Esophagus muscularis mucosa (tissue), 4 donors: ENCODE measurements around the gene DUSP10. TPM values are rescaled to one million over a fixed set of nuclear protein-coding genes. Genes with fewer than 3 reads are reported as not detected.

Experiments
- DNase-seq: peaks from one replicate; pipeline ENCODE4 v3.0.0-alpha.2; 2017; ENCODE audit errors: extremely low spot score
- H3K27ac ChIP-seq, 4 donors: fragments of 200-600 bp; sonication (generic); replicated peaks in 1 of 4; 1 replicate in 3 of 4; 2 replicates in 1 of 4; pipeline ENCODE4 v1.5.1; 2016 to 2019; ENCODE audit warnings: mild to moderate bottlenecking in 1 of 4
- H3K27me3 ChIP-seq, 4 donors: fragments of 200-600 bp; sonication (generic); one replicate each; pipeline versions ENCODE4 v1.5.1 to v1.6.0; 2016 to 2019
- H3K36me3 ChIP-seq, 4 donors: fragments of 200-600 bp; sonication (generic); one replicate each; pipeline ENCODE4 v1.5.1; 2016 to 2019
- H3K4me1 ChIP-seq, 4 donors: fragments of 200-600 bp; sonication (generic); one replicate each; pipeline ENCODE4 v1.5.1; 2016 to 2019
- H3K4me3 ChIP-seq, 4 donors: fragments of 200-600 bp; sonication (generic); 1 replicate in 2 of 4; 2 replicates in 2 of 4; pipeline ENCODE4 v1.5.1; 2016 to 2019; ENCODE audit warnings: mild to moderate bottlenecking in 4 of 4, moderate library complexity in 1 of 4
- H3K9me3 ChIP-seq, 4 donors: fragments of 200-600 bp; sonication (generic); 1 replicate in 3 of 4; 2 replicates in 1 of 4; pipeline ENCODE4 v1.5.1; 2016 to 2019
- EP300 ChIP-seq: sonication (generic); formaldehyde crosslinking; IDR thresholded peaks from one replicate; pipeline ENCODE4 v1.6.1; 2017; ENCODE audit warnings: antibody characterized with exemption
- POLR2A ChIP-seq: fragments of 450-650 bp; IDR thresholded peaks from one replicate; pipeline ENCODE4 v1.6.1; 2017; ENCODE audit warnings: antibody characterized with exemption, moderate library complexity, mild to moderate bottlenecking, low read depth
- POLR2AphosphoS5 ChIP-seq, 2 donors: sonication (generic); formaldehyde crosslinking; IDR thresholded peaks; one replicate each; pipeline ENCODE4 v1.6.1; 2017; ENCODE audit warnings: antibody characterized with exemption in 2 of 2
- WGBS: methylation state at CpG from one replicate; pipeline ENCODE4 v1.1.5; 2018; 5-methylcytosine and 5-hydroxymethylcytosine counted together
- intact Hi-C: fragments of 100-400 bp; cut with DNase I; formaldehyde crosslinking; loops from one replicate; pipeline ENCODE4 v1.15.1; 2023
- total RNA-seq, 4 donors: library from RNA; depleted of rRNA; stranded (reverse); fragments of >200 nt; gene quantifications; one replicate each; pipeline versions ENCODE4 v1.1.0 to v1.2.1, GENCODE V29; 2016
- TF ChIP-seq, protein P1 (sequence below), 3 experiments: fragments of 200-600 bp in 2 of 3; fragments of 450-650 bp in 1 of 3; sonication (generic) in 2 of 3; IDR thresholded peaks; one replicate each; pipeline ENCODE4 v1.5.1; 2017 to 2019; ENCODE audit warnings: antibody characterized with exemption in 3 of 3, mild to moderate bottlenecking in 2 of 3, moderate library complexity in 1 of 3

The DUSP10 gene
- total RNA-seq, 4 donors from 2014 or later, result 5.5 to 13.1 (median 8.6) TPM

- Histone ChIP-seq H3K4me1 (peaks cover 0 to 8% (median 4%) of the 10 kb centered on the region in 4 donors), H3K9me3 (peaks cover 0 to 6% (median 0%) of the 10 kb centered on the region in 4 donors), H3K27ac (no peak overlapping the region), H3K4me3 (no peak overlapping the region), H3K36me3 (no peaks in the 10 kb centered on the region), H3K27me3 (no peaks in the 10 kb centered on the region)
- intact Hi-C loops, result no loop called here
- no peak for TF ChIP-seq EP300
- no peak for TF ChIP-seq POLR2AphosphoS5 (IDR thresholded peaks at IDR 0.05)
- TF ChIP-seq, protein P1, sequence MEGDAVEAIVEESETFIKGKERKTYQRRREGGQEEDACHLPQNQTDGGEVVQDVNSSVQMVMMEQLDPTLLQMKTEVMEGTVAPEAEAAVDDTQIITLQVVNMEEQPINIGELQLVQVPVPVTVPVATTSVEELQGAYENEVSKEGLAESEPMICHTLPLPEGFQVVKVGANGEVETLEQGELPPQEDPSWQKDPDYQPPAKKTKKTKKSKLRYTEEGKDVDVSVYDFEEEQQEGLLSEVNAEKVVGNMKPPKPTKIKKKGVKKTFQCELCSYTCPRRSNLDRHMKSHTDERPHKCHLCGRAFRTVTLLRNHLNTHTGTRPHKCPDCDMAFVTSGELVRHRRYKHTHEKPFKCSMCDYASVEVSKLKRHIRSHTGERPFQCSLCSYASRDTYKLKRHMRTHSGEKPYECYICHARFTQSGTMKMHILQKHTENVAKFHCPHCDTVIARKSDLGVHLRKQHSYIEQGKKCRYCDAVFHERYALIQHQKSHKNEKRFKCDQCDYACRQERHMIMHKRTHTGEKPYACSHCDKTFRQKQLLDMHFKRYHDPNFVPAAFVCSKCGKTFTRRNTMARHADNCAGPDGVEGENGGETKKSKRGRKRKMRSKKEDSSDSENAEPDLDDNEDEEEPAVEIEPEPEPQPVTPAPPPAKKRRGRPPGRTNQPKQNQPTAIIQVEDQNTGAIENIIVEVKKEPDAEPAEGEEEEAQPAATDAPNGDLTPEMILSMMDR (IDR thresholded peaks at IDR 0.05), result no peak
- TF ChIP-seq POLR2A, result no peak
- DNase-seq, result no peak
- WGBS, result 87% methylated on average over 3 of the region's 3 CpGs
These were observed 52.8 kb downstream of the DUSP10 start for GRCh38 chr1:221689138-221689537.

DNA sequence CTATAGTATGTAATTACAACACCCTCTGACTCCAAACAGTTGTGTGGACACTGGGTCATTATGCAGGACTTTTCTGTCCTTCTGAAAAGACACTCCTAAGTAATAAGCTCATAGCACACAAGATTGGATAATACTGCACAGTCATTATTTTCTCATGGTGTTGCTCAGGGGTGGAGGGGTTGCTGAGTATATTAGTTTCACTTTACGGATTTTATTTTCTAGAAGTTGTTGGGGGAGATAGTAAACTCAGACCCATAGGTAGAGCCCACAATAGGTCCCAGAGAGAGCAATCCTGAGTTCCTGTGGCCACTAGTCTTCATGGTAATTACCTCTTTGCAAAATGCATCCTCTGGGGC, 53.4 kb downstream of the DUSP10 start:
- no peaks in the 10 kb centered on the region for H3K27me3 ChIP-seq
- H3K27ac ChIP-seq, result no peak overlapping the region
- 67% methylated on average over 1 of the region's 1 CpG for WGBS
- peaks cover 0 to 2% (median 0%) of the 10 kb centered on the region in 4 donors for H3K9me3 ChIP-seq
- TF ChIP-seq POLR2AphosphoS5 (IDR thresholded peaks at IDR 0.05) (no peak), POLR2A (no peak), EP300 (no peak)
- TF ChIP-seq, protein P1 (IDR thresholded peaks at IDR 0.05), result no peak
- peaks cover 0 to 8% (median 4%) of the 10 kb centered on the region in 4 donors for H3K4me1 ChIP-seq
- intact Hi-C loops, result no loop called here
- no peaks in the 10 kb centered on the region for H3K36me3 ChIP-seq
- H3K4me3 ChIP-seq, result no peak overlapping the region
- DNase-seq, result no peak

GRCh38 chr1:221687836-221688487, 53.9 kb downstream of the DUSP10 start:
- intact Hi-C loops, result no loop called here
- H3K27me3 ChIP-seq, result no peaks in the 10 kb centered on the region
- H3K9me3 ChIP-seq, result no peaks in the 10 kb centered on the region
- no peaks in the 10 kb centered on the region for H3K36me3 ChIP-seq
- TF ChIP-seq EP300 (no peak), POLR2A (no peak), POLR2AphosphoS5 (IDR thresholded peaks at IDR 0.05) (no peak)
- TF ChIP-seq, protein P1 (IDR thresholded peaks at IDR 0.05), result no peak
- peaks cover 0 to 8% (median 4%) of the 10 kb centered on the region in 4 donors for H3K4me1 ChIP-seq
- whole genome bisulfite sequencing, result 50% methylated on average over 4 of the region's 4 CpGs
- H3K4me3 ChIP-seq, result no peak overlapping the region
- no peak overlapping the region for H3K27ac ChIP-seq
- no peak for DNase-seq

- intact Hi-C loops, result no loop called here
- DNase-seq, result no peak
- WGBS, result 69% methylated on average over 2 of the region's 2 CpGs
- TF ChIP-seq, protein P1 (IDR thresholded peaks at IDR 0.05), result no peak
- TF ChIP-seq POLR2A (no peak), POLR2AphosphoS5 (IDR thresholded peaks at IDR 0.05) (no peak), EP300 (no peak)
- Histone ChIP-seq H3K4me1 (peaks cover 0 to 8% (median 4%) of the 10 kb centered on the region in 4 donors), H3K4me3 (no peak overlapping the region), H3K27me3 (no peaks in the 10 kb centered on the region), H3K9me3 (peaks cover 0 to 7% (median 0%) of the 10 kb centered on the region in 4 donors), H3K36me3 (no peaks in the 10 kb centered on the region), H3K27ac (no peak overlapping the region)
These were observed 58.2 kb downstream of the DUSP10 start for GRCh38 chr1:221683681-221684080.

DNA sequence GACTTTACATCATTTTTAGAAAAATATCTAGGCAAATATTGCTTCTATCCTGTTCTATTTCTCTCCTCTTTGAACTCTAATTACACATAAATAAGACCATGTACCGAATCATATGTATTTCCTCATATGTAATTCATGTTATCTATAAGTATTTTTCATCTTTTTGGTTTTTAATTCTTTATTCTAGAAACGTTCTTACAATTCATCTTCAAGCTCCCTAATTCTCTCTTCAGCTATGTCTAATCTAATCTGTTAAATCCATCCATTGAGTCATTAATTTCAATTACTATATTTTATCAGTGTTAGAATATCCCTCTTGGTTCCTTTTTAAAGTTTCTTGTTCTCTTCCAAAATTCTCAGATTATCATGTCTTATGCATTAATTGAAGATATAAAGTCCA, 61.8 kb downstream of the DUSP10 start:
- 86% methylated on average over 2 of the region's 2 CpGs for WGBS
- Histone ChIP-seq H3K4me1 (no peaks in the 10 kb centered on the region), H3K4me3 (no peak overlapping the region), H3K9me3 (peaks cover 0 to 7% (median 0%) of the 10 kb centered on the region in 4 donors), H3K27ac (no peak overlapping the region), H3K36me3 (no peaks in the 10 kb centered on the region), H3K27me3 (no peaks in the 10 kb centered on the region)
- DNase-seq, result no peak
- intact Hi-C loops, result no loop called here
- TF ChIP-seq EP300 (no peak), POLR2AphosphoS5 (IDR thresholded peaks at IDR 0.05) (no peak), POLR2A (no peak)
- TF ChIP-seq, protein P1 (IDR thresholded peaks at IDR 0.05), result no peak
